ELF-1 (cell line): ENCODE data around the gene TSTD1.
A peak's percentile ranks its signal among the peaks of the same experiment; 100 is the strongest.

ENCODE experiments used
- DNase-seq: peaks from one replicate; pipeline ENCODE4 v3.0.0-alpha.2; 2016; ENCODE audit warnings: low read depth, low spot score

Gene TSTD1

DNA sequence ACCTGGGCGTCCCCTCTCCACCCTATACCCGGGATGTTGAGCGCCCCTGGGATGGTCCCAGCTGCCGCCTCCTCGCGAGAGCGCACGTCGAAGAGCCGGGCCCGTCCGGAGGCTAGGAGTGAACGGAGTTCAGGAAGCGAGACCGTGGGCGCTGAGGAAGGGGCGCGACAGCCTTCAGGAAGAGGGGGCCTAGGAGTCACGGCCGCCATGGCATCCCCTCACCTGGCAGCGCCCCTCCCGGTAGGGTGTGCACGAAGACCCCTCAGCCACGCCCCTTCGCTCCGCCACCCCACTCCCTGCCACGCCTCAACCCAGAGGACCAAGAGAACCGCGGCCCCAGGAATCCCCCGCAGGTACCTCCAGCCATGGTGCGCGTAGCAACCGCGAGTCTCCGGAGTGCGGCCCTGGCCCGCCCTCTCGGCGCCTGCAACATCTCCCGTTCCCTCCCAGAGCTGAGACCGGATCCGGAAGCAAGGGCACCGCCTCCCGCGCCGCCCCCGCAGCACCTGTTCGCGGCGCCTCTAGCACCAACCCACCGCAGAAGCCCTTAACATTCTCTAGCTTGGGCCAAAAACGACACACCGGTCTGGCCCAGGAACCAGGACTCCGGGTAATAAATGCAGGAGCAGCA lies at the start of gene TSTD1:
TSS of gene TSTD1 (minus strand) at position 442 of the 631 bp plus-strand sequence. CDS start at position 367, 75 bp downstream.
- peak; percentile 84 for DNase-seq

DNA sequence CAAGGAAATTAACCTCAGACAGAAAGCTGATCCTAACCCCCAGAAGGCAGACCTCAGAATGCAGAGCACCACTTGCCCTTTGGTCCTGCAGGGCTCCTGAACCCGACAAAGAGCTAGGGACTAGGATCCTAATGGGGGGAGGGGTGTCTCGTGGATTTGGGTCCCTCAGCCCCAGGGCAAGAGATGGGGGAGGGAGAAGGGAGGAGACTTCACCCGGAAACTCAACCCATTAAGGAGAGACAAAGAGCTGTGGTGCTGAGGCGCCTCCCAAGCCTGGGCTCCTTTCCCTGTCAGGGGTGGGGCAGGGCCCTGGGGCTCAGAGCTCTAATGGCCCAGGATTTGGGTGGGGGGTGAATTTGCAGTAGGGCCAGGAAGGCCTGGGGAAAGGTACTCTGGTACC lies 47.7 kb upstream of the TSTD1 start:
- DNase-seq: no peak

- DNase-seq: peak; percentile 63
These were observed 46.4 kb upstream of the TSTD1 start for GRCh38 chr1:161085165-161085564.

GRCh38 chr1:161084597-161084988 lies 45.8 kb upstream of the TSTD1 start:
- peak; percentile 41 for DNase-seq

DNA sequence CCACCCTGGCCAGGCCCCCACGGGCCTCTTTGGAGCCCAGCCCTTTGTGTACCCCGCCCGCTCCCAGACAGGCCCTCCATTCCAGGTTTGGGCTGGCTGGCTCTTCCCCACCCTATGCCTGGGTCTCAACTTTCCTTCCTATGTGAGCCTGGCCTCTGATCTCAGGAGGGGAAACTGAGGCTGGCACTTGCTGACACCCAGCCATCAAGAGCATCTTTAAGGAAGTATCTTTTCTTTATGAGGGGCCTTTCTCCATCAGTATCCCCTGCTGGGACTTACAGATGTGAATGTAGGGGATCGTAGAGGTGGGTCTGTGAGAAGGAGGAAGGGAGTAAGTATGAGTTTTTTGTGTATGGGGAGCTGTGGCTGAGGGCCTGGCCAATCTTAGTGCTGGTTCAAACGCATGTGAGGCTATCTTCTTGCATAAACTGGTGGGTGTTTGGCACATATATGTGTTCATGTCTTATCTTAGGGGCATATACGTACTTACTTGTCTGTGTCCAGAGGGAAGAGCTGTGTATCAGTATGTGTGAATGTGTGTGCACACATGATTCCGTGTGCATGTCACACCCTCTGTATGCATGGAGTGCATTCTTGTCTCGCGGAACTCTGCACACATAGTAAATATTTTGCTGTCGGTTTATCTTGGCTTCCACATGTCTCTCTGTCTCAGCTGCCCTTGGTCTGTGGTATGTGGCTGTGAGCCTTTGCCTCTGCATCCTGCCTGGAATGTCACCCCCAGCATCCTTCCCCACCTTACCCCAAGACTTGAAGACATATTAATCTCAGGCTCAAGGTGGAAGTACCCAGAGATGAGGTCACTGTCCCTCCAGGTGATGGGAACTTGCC lies 45.2 kb upstream of the TSTD1 start:
- DNase-seq: no peak

DNA sequence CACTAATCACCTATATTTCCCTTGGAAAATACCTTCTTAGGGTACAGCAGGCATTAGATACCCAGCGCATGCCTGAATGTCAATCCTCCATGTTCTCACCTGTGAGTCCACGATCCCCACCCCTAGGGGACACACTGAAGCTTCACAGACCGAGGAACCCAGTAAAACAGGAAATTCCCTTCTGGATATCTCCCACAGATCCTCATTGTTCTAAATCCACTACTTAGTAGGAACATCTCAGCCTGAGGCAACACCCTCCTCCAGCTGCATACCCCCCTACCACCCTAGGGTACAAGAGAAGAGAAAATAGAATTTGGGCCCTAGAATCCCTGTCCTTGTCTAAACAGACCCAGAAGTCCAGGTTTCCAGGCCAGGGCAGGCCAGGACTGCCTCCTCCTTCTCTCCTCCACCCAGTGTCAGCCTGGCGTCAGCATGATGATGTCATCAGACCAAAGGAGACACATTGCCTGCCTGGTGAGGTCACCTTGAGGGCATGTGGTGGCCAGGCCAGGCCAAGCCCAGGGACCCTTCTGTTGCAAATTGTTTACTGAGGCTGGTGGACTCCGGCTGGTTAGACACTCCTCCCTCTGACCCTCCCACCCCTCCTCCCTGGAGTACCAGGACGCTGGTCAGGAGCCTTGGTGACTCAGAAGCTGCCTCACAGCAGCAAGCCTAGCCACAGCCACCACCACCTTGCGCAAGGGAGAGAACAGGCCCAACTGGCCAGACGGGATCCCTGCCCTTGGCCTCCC lies 44.4 kb upstream of the TSTD1 start:
- DNase-seq: peak; percentile 97

DNA sequence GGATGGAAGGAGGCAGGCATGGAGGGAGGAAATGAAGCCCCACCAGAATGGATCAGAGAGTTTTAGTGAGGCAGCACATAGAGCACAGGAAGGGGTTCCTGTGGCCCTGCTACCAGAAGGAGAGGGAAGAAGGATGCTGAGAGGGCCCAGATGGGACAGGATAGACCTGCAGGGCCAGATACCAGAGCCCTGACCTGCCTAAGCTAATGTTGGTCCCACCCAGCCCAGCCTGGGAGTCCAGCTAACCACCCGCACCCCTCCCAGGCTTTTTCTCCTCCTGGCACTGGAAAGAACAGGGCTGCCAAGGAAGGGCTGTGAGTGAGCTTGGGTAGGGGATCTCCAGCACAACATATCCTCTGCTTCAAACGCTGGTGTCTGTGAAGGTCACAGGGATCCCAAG lies 43.7 kb upstream of the TSTD1 start:
- DNase-seq: peak; percentile 42

GRCh38 chr1:161081519-161081918 lies 42.8 kb upstream of the TSTD1 start:
- DNase-seq: no peak

GRCh38 chr1:161080441-161081405 lies 42.0 kb upstream of the TSTD1 start:
- DNase-seq: peak; percentile 83

DNA sequence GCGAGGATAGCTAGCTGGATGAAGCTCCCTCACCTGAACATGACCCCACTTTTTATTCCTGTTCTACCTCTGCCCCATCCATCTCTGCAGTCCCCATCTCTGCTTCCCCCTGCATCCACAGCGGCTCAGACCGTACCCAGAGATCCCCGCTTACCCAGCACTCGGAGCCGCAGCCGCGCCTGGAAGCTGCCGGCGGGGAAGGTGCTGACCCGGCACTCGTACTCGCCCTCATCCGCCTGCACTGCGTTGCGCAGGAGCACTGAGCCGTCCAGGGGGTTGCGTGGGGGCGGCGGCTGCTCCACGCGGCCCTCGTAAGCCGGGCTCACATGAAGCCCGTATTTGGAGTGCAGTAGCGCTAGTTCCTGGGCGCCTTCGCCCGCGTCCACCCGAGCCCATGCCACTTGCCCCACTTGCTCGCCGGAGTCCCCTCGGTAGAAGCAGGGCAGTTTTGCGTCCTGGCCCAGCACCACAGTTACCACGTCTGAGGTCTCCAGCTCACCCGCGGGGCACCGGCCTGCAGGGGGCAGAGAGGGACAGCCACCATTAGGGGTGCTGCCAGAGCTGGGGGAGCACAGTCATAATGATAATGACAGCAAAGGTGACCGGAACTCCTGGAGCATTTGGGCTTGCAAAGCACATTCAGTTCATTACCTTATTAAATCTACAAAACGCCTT lies 40.8 kb upstream of the TSTD1 start:
- DNase-seq: no peak

GRCh38 chr1:161077426-161077825 lies 38.7 kb upstream of the TSTD1 start:
- no peak for DNase-seq

DNA sequence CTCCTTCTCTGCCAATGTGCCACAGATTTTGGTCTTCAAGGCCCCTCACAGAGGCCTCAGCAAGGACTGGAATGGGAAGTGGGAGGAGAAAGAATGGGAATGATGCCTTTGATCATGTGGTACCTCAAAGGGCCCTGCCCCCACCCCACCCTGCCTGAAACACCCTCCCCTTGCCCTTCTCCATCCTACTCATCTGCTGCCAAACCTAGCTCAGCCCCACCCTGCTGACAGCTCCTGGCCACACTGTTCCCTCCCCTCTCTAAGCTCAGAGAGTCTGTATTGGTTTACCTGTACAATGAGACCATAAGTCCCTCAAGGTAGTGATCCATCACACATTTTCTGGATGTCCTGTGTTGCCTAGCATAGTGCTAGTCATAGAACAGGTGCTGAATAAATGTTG lies 37.6 kb upstream of the TSTD1 start:
- DNase-seq: no peak

GRCh38 chr1:161074676-161075368 lies 36.1 kb upstream of the TSTD1 start:
- no peak for DNase-seq

DNA sequence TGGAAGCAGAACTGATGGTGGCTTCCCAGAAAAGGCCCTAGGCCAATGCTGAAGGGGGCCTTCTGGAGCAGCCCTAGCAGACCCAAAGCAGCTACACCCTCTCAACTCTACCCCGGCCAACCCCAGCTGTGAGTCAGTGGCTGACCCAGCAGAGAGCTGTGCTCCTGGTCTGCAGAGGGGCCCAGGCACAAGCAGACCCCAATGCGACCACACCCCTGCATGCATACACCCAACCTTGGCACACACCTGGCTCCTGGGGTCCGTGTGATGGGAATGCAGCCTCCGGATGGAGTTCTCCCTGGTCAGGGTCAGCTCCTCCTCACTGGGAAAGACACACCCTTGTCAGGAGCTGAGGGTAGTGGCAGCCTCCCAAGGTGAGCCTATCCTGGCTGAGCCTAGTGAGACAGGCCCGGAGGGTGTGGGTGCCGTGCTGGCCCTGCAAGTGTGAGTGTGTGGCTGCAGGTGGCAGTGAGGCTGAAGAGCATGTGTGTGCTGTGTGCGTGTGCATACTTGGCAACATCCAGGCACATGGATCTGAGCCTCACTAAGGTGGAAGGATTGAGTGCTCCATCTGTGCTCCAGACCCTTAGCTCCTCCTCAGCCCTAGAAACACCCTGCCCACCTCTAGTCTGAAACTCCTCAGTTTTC lies 34.8 kb upstream of the TSTD1 start:
- DNase-seq: no peak

- no peak for DNase-seq
These were observed 34.1 kb upstream of the TSTD1 start for GRCh38 chr1:161072751-161073449.

DNA sequence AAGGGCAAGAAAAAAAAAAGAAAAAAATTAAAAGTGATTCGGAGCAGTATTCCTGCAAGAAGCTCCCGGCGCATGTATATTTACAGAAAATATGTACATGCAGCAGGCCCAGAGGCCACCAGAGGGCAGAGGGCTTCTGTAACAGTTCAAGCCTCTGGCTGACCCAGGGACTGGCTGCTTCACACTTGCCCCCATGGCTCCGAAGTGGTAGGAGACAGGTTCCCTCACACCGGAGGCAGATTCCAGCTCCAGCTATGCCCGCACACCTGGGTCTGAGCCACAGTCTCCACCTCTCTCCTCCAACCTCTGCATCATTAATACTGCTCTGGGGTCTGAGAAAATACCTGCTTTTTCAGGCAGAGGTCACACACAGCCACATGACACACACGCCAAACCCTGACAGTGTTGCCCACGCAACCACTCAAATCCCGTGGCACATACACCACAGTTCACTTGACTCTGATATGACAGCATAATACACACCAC lies 33.2 kb upstream of the TSTD1 start:
- peak; percentile 74 for DNase-seq

GRCh38 chr1:161070761-161071160 lies 32.0 kb upstream of the TSTD1 start:
- no peak for DNase-seq

DNA sequence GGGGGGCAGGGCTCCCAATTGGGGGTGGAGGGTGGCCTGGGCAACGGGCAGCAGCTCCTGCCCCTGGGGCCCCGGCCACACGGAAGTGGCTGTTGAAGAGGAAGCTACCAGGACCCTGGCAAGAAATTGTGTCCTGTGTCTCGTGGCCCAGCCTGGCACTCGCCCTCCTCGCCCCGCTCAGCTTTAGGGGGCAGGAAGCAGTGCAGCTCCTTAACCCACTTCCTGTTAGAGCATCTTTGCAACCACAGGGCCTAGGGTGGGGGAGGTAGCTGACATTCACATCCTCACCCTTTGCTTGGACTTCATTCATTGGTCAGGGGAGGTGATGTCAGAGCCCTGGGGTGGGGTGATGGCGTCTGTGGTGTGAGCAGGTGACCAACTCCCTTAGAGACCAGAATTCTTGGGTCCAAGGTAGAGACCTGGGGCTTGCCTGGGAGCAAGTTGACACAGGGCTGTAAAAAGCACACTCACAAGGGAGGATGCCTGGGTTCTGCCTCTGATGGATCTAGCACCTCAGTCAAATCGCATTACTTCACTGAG lies 31.0 kb upstream of the TSTD1 start, which contains the start of gene ARHGAP30:
TSS of gene ARHGAP30 (minus strand) at position 161 of the 540 bp plus-strand sequence. CDS start 267 bp downstream, outside the sequence.
- DNase-seq: no peak
